GM12892 (cell line): ENCODE results near the gene MEGF11.

Source experiments
- POLR2A ChIP-seq: IDR thresholded peaks from 2 replicates; pipeline ENCODE4 v1.6.1; 2011; ENCODE audit warnings: low read depth, low read length, control low read depth
- POLR2AphosphoS5 ChIP-seq: IDR thresholded peaks from 2 replicates; pipeline ENCODE4 v1.6.1; 2011; ENCODE audit warnings: low read depth, low read length, control low read depth

DNA sequence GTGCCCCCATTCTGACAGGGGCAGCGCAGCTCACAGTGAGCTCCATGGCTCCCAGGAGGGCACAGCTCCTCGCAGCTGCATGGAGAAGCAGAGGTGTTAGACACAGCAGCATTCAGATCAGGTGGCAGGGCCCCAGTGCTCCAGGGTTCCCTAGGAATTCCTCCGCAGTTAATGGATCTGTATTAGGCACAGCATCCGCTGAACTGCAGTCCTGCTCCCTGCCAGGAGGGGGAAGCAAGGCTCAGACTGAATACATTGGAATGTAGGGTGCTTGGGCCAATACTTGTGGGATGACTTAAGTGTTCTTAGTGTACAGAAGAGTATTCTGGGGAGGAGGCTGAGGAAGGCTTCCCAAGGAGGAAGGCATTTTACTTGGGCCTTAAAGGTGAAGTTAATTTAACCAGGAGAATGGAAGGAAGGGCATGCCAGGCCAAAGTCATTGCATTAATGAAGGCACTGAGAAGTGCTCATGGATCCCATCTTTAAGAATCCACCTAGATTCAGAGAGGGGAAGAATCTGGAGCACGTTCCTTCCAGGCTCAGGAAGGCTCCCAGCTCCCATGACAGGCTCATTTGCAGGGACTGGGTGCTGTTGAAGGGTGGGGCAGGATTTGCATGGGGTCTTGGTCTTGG, 272.6 kb downstream of the MEGF11 start:
- TF ChIP-seq POLR2A (no peak), POLR2AphosphoS5 (no peak)
